Astrocyte of the hippocampus (primary cell): ENCODE measurements around the gene ANKRD6.

ENCODE experiments used
- DNase-seq: peaks from one replicate; pipeline ENCODE4 v3.0.0; 2011; ENCODE audit warnings: low read depth, low spot score

Gene ANKRD6

GRCh38 chr6:89471287-89471867 lies 38.4 kb downstream of the ANKRD6 start:
- DNase-seq = no peak

DNA sequence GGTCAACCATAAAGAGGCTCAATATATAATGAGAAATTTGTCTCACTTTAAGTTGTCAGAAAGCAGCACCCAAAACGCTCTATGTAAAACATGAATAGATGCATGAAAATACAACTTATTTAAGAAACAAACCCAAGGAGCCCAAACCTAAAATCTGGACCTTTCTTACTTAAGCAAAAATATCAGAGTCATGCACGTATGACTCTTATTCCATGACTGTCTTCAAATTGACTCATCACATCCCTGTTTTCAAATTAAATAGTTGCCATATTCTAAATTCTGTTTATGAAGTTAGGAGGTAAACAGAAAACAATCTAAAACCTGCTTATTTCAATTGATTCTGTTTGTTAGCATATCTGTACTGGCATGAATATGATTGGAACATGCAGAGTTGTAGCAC lies 42.1 kb downstream of the ANKRD6 start:
- no peak for DNase-seq

DNA sequence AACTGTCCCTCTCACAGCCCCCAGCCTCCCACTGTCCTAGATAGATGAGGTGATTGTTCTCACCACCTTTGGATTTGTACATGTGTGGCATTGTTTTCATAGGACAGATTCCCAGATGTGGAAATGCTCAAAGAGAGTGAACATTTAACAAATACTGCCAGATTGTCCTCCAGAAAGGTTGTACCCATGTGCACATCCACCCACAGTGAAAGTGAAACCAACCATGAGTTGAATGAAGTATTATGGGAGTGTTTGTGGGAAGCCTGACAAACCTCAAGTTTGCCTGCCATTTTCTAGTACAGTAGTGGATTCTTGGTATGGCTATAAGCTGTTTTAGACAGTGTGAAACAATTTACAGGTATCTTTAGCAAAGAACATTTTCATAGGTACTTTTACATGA lies 42.7 kb downstream of the ANKRD6 start:
- peak; percentile 63 for DNase-seq

- DNase-seq = no peak
Measured at GRCh38 chr6:89479897-89480296, 46.9 kb downstream of the ANKRD6 start.

- no peak for DNase-seq
Measured at GRCh38 chr6:89481695-89482094, 48.7 kb downstream of the ANKRD6 start.

DNA sequence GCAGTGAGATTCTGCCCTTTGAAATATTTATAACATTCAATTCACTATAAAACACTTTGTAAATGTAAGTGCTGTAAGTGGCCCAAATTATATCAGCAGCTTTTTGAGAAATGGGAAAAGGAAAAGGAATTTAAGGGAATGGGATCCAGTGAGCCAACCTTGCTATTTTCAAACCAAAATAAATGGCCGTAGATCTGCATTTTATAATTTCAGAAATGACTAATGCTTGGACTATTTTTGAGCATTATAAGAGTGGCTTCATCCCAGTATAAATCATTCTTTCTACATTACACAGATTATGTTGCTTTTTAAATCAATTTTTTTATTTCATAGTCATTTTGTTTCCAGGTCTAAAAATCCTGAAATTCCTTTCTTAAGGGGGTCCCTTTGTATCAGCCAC lies 49.2 kb downstream of the ANKRD6 start:
- DNase-seq = peak; percentile 12

GRCh38 chr6:89483111-89483720 lies 50.3 kb downstream of the ANKRD6 start:
- peak; percentile 69 for DNase-seq

- DNase-seq = no peak
Measured at GRCh38 chr6:89485320-89485719, 52.4 kb downstream of the ANKRD6 start.

DNA sequence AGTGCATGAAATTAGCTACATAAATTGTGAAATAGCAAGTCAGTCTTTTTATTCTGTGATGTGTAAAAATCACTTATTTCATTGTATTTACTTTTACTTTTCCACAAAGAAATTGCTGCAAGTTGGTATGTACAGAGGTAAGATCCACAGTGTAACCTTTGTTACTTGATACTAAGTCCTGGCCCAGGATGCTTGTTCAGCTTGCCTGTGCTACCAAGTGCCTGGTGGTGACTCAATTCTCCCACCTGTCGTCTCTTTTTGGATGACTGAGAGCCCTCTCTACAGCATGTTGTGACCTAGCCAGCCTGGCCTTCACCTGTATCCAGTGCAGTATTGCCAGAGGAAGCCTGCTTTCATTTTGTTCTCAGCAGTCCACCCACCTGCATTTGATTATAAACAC lies 54.9 kb downstream of the ANKRD6 start:
- no peak for DNase-seq

- DNase-seq = no peak
Measured at GRCh38 chr6:89488438-89488837, 55.5 kb downstream of the ANKRD6 start.

GRCh38 chr6:89489078-89489477 lies 56.1 kb downstream of the ANKRD6 start:
- DNase-seq = no peak

- DNase-seq = no peak
Measured at GRCh38 chr6:89492025-89492640, 59.2 kb downstream of the ANKRD6 start.

DNA sequence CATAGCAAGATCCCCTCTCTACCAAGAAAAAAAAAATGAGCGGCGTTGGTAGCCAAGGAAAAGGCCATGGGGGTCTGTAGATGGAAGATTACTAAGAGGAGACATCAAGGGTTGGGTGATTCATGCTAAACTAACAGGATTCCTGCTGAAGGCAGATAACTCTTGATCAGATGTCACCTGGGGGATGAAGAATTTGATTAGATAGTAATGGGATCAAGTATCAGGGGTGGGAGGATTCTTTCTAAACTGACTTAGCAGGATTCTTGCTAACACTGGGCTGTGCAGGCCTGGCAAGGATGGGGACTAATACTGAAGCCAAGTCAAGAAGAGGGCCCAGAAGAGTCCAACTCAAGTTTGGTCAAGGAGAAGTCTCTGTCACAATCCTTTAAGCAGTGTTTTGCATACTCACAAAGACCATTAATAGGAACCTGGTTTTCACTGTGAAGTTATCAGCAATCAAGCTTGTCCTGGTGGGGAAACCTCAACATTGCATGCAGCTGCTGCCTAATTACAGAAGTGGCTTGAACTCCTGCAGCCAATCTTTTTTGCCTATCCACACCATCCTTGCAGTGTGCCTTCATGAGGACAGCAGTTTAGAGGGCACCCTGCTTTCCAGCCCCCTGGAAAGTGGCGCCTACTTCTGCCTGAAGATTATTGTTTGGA lies 61.3 kb downstream of the ANKRD6 start:
- DNase-seq = no peak

- no peak for DNase-seq
Measured at GRCh38 chr6:89495961-89496535, 63.1 kb downstream of the ANKRD6 start.

DNA sequence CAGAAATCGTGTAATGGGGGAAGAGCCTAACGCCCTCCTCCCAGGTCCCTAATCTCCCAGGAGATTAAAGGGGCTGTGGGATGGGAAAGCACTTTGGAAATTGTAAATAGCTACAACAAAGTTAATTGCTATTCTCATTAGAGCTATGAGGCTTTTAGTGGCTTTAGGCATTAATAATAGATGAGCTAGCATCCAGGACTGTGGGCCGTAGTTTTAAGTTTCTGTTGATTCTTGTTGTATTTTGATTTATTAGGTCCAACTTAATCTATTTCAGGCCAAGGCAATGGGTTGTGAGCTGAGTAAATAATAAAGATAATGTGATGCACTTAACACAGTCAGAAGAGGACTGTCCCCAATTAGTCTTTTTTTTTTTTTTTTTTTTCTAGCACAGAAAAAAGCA lies 67.7 kb downstream of the ANKRD6 start:
- no peak for DNase-seq

- peak; percentile 65 for DNase-seq
Measured at GRCh38 chr6:89501222-89501621, 68.3 kb downstream of the ANKRD6 start.

DNA sequence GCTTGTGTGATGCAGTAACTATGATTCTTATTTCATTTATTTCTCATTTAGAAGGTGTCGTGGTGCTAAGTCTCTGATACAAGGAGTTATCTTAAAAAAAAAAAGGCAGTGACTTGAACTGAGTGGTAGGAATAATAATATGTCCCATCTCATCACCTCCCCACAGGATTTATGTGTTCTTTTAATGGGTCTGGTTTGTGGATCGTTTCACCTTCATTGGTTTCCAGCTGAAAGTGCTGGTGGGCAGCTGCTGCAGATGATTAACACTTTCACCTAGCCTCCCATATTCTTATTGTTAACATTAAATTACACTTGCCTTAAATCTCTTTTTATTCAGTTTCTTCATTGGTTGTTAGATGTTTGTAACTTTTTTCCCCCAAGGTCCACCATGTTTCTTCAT lies 68.8 kb downstream of the ANKRD6 start:
- DNase-seq = no peak

- DNase-seq = no peak
Measured at GRCh38 chr6:89503641-89504040, 70.7 kb downstream of the ANKRD6 start.

DNA sequence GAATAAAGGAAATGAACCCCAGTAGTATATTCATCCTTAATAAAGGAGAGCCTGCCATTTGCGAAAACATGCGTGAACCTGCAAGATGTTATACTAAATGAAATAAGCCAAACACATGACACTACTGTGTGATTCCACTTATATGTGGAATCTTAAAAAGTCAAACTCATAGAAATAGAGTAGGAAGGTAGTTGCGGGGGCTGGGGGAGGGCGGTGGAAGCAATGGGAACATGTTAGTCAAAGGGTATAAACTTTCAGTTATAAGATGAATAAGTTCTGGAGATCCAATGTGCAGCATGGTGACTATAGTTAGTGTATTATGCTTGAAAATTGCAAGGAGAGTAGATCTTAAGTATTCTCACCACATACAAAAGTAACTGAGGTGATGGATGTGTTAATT lies 72.9 kb downstream of the ANKRD6 start:
- DNase-seq = no peak

- no peak for DNase-seq
Measured at GRCh38 chr6:89506716-89507617, 74.0 kb downstream of the ANKRD6 start.

DNA sequence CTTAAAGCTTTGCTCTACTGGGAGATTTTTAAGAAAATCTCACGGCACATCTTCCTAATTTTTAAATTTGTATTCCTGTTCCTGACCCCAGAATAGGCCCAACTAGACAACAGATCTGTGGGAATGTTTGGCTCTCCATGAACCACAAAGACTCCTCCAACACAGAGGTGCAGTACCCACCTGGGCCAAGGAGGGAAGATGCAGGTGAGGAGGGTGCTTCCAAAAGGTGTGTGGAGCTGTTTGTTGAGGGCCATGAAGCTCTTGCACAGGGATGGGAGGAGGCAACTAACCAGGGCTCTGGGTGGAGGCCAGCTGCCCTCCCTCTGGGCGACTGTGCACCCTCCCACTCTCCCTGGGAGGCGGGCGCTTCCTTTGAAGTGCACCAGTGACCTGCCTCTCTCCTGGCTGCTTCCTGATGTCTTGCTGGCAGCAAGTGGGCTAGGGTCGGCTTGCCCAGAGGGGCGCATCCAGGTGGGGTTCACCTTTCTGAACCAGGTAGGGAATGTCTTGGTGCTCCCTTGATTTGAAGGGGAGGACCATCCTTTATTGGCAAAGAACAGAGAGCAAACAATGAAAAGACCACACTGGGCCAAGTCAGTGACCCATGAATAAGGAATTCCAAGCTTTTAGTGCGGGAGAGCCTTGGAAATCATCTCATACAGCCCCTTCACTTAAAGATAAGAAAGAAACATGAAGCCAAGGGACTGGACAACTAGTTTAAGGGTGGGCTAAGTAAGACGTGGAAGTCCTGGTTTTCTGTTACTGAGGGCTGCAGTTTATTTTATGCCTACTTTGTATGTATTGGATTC lies 76.0 kb downstream of the ANKRD6 start:
- DNase-seq = peak; percentile 29
